DOHH2 (cell line): ENCODE data around the gene SENP5.
"Not testable (repeated sequence)": the region's sequence is repeated elsewhere in the genome, so short reads cannot be mapped to it uniquely, and the experiment has no call there.

ENCODE experiments used
- H3F3A ChIP-seq: fragments of 200-600 bp; sonication (generic), shearing (Covaris generic); 2 replicates; pipeline ENCODE4 v1.6.0; 2016; ENCODE audit warnings: antibody characterized with exemption, mild to moderate bottlenecking; ENCODE audit not compliant: control insufficient read depth, insufficient read depth
- H3K27ac ChIP-seq: fragments of 200-600 bp; sonication (generic); 2 replicates; pipeline ENCODE4 v1.5.1; 2014; ENCODE audit warnings: low read depth, mild to moderate bottlenecking, low read length, moderate library complexity
- H3K27me3 ChIP-seq: fragments of 200-600 bp; sonication (generic); 2 replicates; pipeline ENCODE4 v1.6.1; 2014; ENCODE audit warnings: mild to moderate bottlenecking, low read length, mixed read lengths; ENCODE audit not compliant: control insufficient read depth
- H3K36me3 ChIP-seq: fragments of 200-600 bp; sonication (generic); 2 replicates; pipeline ENCODE4 v1.6.1; 2014; ENCODE audit warnings: mild to moderate bottlenecking, low read length, moderate library complexity, mixed read lengths; ENCODE audit not compliant: control insufficient read depth
- H3K4me1 ChIP-seq: fragments of 200-600 bp; sonication (generic); 2 replicates; pipeline ENCODE4 v1.6.1; 2014; ENCODE audit warnings: mild to moderate bottlenecking, low read length, mixed read lengths; ENCODE audit not compliant: control insufficient read depth
- H3K4me2 ChIP-seq: fragments of 200-600 bp; sonication (generic); 2 replicates; pipeline ENCODE4 v1.6.0; 2014; ENCODE audit warnings: mild to moderate bottlenecking, low read length, moderate library complexity
- H3K4me3 ChIP-seq: fragments of 200-600 bp; sonication (generic); 2 replicates; pipeline ENCODE4 v1.5.1; 2014; ENCODE audit warnings: mild to moderate bottlenecking, low read length, mixed read lengths
- H3K79me2 ChIP-seq: fragments of 200-600 bp; sonication (generic); 2 replicates; pipeline ENCODE4 v1.6.1; 2014; ENCODE audit warnings: mild to moderate bottlenecking, low read length, mixed read lengths; ENCODE audit not compliant: control insufficient read depth
- H3K9me2 ChIP-seq: fragments of 200-600 bp; sonication (generic); replicated peaks from 2 replicates; pipeline ENCODE4 v1.6.1; 2014; ENCODE audit warnings: mild to moderate bottlenecking, low read length, mixed read lengths; ENCODE audit not compliant: control insufficient read depth
- H3K9me3 ChIP-seq: fragments of 200-600 bp; sonication (generic); 2 replicates; pipeline ENCODE4 v1.6.1; 2014; ENCODE audit warnings: antibody characterized with exemption, low read length, mixed read lengths; ENCODE audit not compliant: control insufficient read depth, insufficient read depth
- H4K20me1 ChIP-seq: fragments of 200-600 bp; sonication (generic); 2 replicates; pipeline ENCODE4 v1.6.0; 2014; ENCODE audit warnings: low read depth, mild to moderate bottlenecking, antibody characterized with exemption, low read length, moderate library complexity; ENCODE audit not compliant: control insufficient read depth, insufficient read depth
- EZH2phosphoT487 ChIP-seq: fragments of 200-600 bp; sonication (generic); IDR thresholded peaks from 2 replicates; pipeline ENCODE4 v1.6.1; 2017; ENCODE audit warnings: borderline replicate concordance, mild to moderate bottlenecking, antibody characterized with exemption, low read length, moderate library complexity, mixed read lengths
- TF ChIP-seq, protein P1 (sequence below): fragments of 200-600 bp; sonication (generic); IDR thresholded peaks from one replicate; pipeline ENCODE4 v1.5.1; 2014; ENCODE audit warnings: antibody characterized with exemption, mild to moderate bottlenecking, low read depth, low read length; ENCODE audit not compliant: poor library complexity, severe bottlenecking

The SENP5 gene

DNA sequence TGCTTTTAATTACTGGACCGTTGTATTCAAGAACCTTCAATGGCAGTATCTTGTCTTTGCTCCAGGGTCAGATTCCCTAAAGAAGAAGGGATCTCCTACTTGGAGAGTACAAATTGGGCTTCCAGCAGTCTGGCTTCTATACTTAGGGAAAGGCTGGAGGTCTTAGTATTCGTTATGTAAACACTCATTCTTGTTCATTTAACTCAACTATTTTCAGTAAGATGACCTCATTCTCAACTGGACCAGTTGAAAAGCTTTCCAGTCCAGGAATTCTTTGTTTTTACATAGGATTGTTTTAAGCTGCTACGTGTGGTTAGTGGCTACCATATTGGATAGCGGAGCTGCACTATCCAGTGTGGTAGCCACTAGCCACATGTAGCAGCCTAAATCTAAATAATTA is 4.6 kb downstream of the SENP5 start:
- no peak overlapping the region for H3K4me2 ChIP-seq
- TF ChIP-seq, protein P1, sequence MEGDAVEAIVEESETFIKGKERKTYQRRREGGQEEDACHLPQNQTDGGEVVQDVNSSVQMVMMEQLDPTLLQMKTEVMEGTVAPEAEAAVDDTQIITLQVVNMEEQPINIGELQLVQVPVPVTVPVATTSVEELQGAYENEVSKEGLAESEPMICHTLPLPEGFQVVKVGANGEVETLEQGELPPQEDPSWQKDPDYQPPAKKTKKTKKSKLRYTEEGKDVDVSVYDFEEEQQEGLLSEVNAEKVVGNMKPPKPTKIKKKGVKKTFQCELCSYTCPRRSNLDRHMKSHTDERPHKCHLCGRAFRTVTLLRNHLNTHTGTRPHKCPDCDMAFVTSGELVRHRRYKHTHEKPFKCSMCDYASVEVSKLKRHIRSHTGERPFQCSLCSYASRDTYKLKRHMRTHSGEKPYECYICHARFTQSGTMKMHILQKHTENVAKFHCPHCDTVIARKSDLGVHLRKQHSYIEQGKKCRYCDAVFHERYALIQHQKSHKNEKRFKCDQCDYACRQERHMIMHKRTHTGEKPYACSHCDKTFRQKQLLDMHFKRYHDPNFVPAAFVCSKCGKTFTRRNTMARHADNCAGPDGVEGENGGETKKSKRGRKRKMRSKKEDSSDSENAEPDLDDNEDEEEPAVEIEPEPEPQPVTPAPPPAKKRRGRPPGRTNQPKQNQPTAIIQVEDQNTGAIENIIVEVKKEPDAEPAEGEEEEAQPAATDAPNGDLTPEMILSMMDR, result no peak
- no peak for TF ChIP-seq EZH2phosphoT487
- H3F3A ChIP-seq, result no peaks in the 10 kb centered on the region
- H3K79me2 ChIP-seq, result peaks cover 96% of the 10 kb centered on the region
- peaks cover 13% of the 10 kb centered on the region for H3K36me3 ChIP-seq
- H3K9me3 ChIP-seq, result no peaks in the 10 kb centered on the region
- no peak overlapping the region for H3K4me3 ChIP-seq
- H3K4me1 ChIP-seq, result peaks cover 15% of the 10 kb centered on the region
- no peaks in the 10 kb centered on the region for H3K9me2 ChIP-seq
- no peak overlapping the region for H3K27ac ChIP-seq
- H3K27me3 ChIP-seq, result no peaks in the 10 kb centered on the region
- H4K20me1 ChIP-seq, result peaks cover 17% of the 10 kb centered on the region

DNA sequence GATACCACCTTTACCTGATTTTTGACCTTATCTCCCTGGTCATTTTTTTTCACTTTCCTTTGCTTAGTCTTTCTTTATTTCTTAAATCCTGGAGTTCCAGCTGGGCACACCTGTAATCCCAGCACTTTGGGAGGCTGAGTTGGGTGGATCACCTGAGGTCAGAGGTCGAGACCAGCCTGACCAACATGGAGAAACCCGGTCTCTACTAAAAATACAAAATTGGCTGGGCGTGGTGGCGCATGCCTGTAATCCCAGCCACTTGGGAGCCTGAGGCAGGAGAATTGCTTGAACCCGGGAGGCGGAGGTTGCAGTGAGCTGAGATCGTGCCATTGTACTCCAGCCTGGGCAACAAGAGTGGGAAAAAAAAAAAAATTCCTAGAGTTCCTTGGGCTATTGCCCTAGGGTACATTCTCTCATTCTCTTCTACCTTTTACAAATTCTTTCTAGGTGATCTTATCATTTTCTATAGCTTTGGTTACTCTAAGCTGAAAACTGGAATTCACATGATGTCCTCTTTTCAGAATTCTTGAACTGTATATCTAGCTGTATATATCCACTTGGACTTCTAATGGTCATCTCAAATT is 6.9 kb downstream of the SENP5 start:
- Histone ChIP-seq H4K20me1 (peaks cover 11% of the 10 kb centered on the region), H3K79me2 (peaks cover 100% of the 10 kb centered on the region)
- H3K27ac ChIP-seq, result not testable (repeated sequence)

DNA sequence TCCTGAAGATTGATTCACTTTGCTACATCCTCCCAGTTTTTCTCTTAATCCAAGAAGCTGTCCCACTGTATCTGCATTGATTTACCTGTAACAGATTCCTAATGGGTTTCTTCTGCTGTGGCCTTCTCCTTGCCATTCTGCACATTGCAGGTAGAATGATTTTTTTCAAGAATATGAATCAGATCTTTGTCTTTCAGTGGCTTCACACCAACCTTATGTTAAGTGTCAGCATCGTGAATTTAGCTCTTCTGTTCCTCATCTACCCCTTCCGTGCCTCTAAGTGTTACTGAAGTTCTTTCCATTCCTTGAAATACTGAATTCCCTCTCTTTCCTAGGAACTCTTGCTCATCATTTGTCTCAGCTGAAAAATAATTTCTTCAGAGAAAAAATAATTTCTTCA is 7.5 kb downstream of the SENP5 start:
- Histone ChIP-seq H3K4me1 (no peaks in the 10 kb centered on the region), H3K4me3 (no peak overlapping the region), H3F3A (no peaks in the 10 kb centered on the region), H3K79me2 (peaks cover 100% of the 10 kb centered on the region), H3K27me3 (no peaks in the 10 kb centered on the region), H3K4me2 (no peak overlapping the region), H3K9me3 (no peaks in the 10 kb centered on the region), H3K9me2 (no peaks in the 10 kb centered on the region), H3K27ac (no peak overlapping the region), H4K20me1 (0 out of 2 replicates have a peak, but pooled peaks cover 4% of the 10 kb centered on the region), H3K36me3 (peaks cover 9% of the 10 kb centered on the region)
- TF ChIP-seq EZH2phosphoT487, result no peak

More for the DNA sequence above, 6.9 kb downstream of the SENP5 start:
- H3K9me3 ChIP-seq, H3K9me2 ChIP-seq, H3K4me2 ChIP-seq, H3K27me3 ChIP-seq, H3F3A ChIP-seq, H3K4me3 ChIP-seq, H3K4me1 ChIP-seq: not testable (repeated sequence)
- H3K36me3 ChIP-seq, result peaks cover 13% of the 10 kb centered on the region

DNA sequence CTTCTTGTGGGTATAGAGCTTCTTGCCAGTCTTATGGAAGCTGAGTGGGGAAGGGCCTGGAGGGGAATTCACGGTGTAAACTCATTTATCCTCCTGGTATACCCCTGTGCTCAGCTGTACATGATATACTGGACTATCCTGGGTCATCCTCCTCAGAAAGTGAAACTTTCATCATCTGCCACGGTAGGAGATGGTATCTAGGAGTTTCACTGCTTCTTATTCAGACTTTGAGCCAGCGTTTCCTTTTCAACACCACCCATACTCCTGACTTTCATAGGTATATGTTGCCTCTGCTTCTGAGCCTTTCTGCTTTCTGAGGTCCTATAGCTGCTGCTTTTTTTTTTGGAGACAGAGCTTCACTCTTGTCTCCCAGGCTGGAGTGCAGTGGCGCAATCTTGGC is 15.6 kb downstream of the SENP5 start:
- H3K36me3 ChIP-seq, result peaks cover 45% of the 10 kb centered on the region
- H3K27me3 ChIP-seq, result no peaks in the 10 kb centered on the region
- H3K4me3 ChIP-seq, result no peak overlapping the region
- H3K27ac ChIP-seq, result no peak overlapping the region
- H3K4me2 ChIP-seq, result no peak overlapping the region
- H4K20me1 ChIP-seq, result 0 out of 2 replicates have a peak, but pooled peaks cover 3% of the 10 kb centered on the region
- peaks cover 93% of the 10 kb centered on the region for H3K79me2 ChIP-seq
- no peaks in the 10 kb centered on the region for H3K4me1 ChIP-seq
- no peaks in the 10 kb centered on the region for H3K9me3 ChIP-seq
- no peaks in the 10 kb centered on the region for H3F3A ChIP-seq
- H3K9me2 ChIP-seq, result no peaks in the 10 kb centered on the region
- TF ChIP-seq, protein P1, result no peak
- TF ChIP-seq EZH2phosphoT487, result no peak
